Measurements from ENCODE around the gene CFAP54. TPM values are rescaled to one million over a fixed set of nuclear protein-coding genes. Genes with fewer than 3 reads are reported as not detected.

The CFAP54 gene
- total RNA-seq, 2 donors from 2014 or later = 0.28 TPM; not detected in 1

DNA sequence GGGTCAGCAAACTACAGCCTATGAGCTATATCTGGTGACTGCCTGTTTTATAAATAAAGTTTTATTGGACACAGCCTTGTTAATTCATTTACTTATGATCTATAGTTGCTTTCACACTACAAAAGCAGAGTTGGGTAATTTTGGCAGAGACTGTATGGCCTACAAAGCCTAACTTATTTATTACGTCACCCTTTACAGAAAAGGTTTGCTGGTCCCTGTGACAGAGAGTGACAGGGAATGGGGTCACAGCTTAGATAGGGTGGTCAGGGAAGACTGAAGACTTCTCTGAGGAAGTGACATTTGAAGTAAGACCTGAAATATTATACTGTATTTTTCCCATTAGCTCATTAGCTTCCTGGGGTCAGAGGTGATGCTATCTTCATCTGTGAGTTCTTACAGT lies 342.0 kb downstream of the CFAP54 start:
- Histone ChIP-seq H3K4me3 (no peak overlapping the region), H3K9me3 (no peaks in the 10 kb centered on the region), H3K27me3 (no peaks in the 10 kb centered on the region), H3K36me3 (no peaks in the 10 kb centered on the region), H3K27ac (no peak overlapping the region), H3K4me1 (no peaks in the 10 kb centered on the region)
- TF ChIP-seq, protein P1, sequence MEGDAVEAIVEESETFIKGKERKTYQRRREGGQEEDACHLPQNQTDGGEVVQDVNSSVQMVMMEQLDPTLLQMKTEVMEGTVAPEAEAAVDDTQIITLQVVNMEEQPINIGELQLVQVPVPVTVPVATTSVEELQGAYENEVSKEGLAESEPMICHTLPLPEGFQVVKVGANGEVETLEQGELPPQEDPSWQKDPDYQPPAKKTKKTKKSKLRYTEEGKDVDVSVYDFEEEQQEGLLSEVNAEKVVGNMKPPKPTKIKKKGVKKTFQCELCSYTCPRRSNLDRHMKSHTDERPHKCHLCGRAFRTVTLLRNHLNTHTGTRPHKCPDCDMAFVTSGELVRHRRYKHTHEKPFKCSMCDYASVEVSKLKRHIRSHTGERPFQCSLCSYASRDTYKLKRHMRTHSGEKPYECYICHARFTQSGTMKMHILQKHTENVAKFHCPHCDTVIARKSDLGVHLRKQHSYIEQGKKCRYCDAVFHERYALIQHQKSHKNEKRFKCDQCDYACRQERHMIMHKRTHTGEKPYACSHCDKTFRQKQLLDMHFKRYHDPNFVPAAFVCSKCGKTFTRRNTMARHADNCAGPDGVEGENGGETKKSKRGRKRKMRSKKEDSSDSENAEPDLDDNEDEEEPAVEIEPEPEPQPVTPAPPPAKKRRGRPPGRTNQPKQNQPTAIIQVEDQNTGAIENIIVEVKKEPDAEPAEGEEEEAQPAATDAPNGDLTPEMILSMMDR (IDR thresholded peaks at IDR 0.05) = no peak
- no peak for DNase-seq (ENCODE audit: low spot score)

DNA sequence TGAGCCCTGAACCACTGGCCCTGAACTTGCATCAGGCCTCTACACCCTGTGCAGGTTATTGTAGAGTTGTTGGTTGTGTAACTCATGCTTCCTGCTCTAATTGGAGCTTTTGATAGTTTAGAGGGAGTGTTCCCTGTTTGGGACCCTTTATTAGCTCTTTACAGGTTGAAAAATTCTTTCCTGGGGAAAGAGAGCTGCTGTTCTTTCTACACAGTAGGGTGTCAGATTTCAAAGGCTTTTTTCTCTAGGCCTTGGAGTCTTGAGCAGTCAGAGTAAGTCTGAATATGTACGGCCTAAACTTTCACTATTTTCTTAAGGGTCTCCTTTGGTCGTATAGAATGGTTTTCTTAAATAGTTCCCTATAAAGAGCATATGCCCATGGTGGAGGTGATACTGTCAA lies 356.9 kb downstream of the CFAP54 start:
- no peak for DNase-seq (ENCODE audit: low spot score)

DNA sequence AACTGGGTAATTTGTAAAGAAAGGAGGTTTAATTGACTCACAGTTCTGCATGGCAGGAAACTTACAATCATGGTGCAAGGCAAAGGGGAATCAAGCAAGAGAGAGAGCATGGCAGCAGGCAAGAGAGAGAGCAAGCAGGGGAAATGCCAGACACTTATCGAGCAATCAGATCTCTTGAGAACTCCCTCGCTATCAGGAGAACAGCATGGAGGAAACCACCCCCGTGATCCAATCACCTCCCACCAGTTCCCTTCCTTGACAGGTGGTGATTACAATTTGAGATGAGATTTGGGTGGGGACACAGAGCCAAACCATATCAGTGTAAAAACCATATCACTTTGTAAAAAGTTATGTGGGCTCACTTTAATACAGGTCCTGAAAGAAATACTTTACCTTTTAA lies 361.3 kb downstream of the CFAP54 start:
- Histone ChIP-seq H3K27ac (no peak overlapping the region), H3K9me3 (no peaks in the 10 kb centered on the region), H3K27me3 (no peaks in the 10 kb centered on the region), H3K4me1 (no peaks in the 10 kb centered on the region), H3K36me3 (no peaks in the 10 kb centered on the region), H3K4me3 (no peak overlapping the region)
- no peak for DNase-seq (ENCODE audit: low spot score)
- TF ChIP-seq, protein P1 (IDR thresholded peaks at IDR 0.05) = no peak

More for the DNA sequence above, 356.9 kb downstream of the CFAP54 start:
- TF ChIP-seq, protein P1 (IDR thresholded peaks at IDR 0.05) = no peak
- Histone ChIP-seq H3K27me3 (no peaks in the 10 kb centered on the region), H3K4me1 (no peaks in the 10 kb centered on the region), H3K9me3 (no peaks in the 10 kb centered on the region), H3K36me3 (no peaks in the 10 kb centered on the region), H3K27ac (no peak overlapping the region), H3K4me3 (no peak overlapping the region)

DNA sequence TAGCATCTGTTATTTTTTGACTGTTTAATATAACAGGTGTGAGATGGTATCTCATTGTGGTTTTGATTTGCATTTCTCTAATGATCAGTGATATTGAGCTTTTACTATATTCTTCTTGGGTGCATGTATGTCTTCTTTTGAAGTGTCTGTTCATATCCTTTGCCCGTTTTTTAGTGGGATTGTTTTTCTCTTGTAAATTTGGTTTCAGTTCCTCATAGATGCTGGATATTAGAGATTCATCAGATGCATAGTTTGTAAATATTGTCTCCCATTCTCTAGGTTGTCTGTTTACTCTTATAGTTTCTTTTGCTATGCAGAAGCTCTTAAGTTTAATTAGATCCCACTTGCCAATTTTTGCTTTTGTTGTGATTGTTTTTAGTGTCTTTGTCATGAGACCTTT lies 368.8 kb downstream of the CFAP54 start:
- no peak for DNase-seq (ENCODE audit: low spot score)
- Histone ChIP-seq H3K27me3 (no peaks in the 10 kb centered on the region), H3K4me3 (no peak overlapping the region), H3K4me1 (no peaks in the 10 kb centered on the region), H3K27ac (no peak overlapping the region), H3K9me3 (no peaks in the 10 kb centered on the region), H3K36me3 (no peaks in the 10 kb centered on the region)
- TF ChIP-seq, protein P1 (IDR thresholded peaks at IDR 0.05) = no peak

DNA sequence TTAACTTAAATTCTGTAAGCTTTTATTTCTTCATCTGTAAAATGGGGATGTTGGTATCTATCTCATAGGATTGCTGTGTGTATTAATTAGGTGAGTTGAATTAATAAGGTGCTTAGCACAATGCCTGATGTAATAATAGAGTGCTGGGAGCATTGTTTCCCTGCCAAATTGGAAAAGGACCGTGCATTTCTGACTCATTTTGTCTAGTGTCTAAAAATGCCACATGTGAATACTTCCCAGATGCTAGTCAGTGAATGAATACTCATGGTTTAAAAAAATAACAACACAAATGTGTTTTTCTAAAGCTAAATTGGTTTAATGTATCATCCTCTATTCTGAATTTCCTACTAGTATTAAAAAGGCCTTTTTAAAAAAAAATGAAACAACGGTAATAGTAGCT lies 372.3 kb downstream of the CFAP54 start:
- Histone ChIP-seq H3K27me3 (no peaks in the 10 kb centered on the region), H3K27ac (no peak overlapping the region), H3K9me3 (no peaks in the 10 kb centered on the region), H3K4me3 (no peak overlapping the region), H3K36me3 (no peaks in the 10 kb centered on the region), H3K4me1 (no peaks in the 10 kb centered on the region)
- TF ChIP-seq, protein P1 (IDR thresholded peaks at IDR 0.05) = no peak
- no peak for DNase-seq (ENCODE audit: low spot score)

DNA sequence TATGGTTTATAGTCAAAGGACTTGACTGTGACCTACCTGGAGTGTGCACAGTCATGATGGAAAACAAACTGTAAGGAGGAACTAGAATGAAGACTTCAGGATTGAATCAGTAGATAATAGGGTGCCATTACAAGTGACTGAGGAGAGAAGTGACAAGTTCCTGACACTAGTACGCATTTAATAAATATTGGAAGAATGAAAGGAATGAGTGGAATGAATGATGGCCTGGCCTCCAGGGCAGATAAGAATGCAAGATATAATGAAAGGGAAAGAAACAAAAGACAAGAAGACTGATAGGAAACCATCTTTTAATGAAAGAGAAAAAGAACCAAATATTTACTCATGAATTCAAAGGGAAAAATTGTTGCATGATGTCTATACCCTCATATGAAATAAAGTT lies 372.9 kb downstream of the CFAP54 start:
- H3K27me3 ChIP-seq = no peaks in the 10 kb centered on the region
- no peak overlapping the region for H3K27ac ChIP-seq
- H3K4me3 ChIP-seq = no peak overlapping the region
- no peak for DNase-seq (ENCODE audit: low spot score)
- TF ChIP-seq, protein P1 (IDR thresholded peaks at IDR 0.05) = no peak
- H3K4me1 ChIP-seq = no peaks in the 10 kb centered on the region
- no peaks in the 10 kb centered on the region for H3K36me3 ChIP-seq
- no peaks in the 10 kb centered on the region for H3K9me3 ChIP-seq

All from right atrium auricular region (tissue), 2 donors.